Stimulated activated CD8-positive, alpha-beta memory T cell treated with anti-CD3 and anti-CD28 coated beads, Interleukin-7, amount 100 ng/mL, for 1 hour (primary cell): ENCODE results near the gene PGF.
A peak's percentile ranks its signal among the peaks of the same experiment; 100 is the strongest.

Experiments used
- DNase-seq, 2 donors: peaks; one replicate each; pipeline ENCODE4 v3.0.0-alpha.2; 2020; ENCODE audit warnings: low read depth in 2 of 2

Gene PGF

DNA sequence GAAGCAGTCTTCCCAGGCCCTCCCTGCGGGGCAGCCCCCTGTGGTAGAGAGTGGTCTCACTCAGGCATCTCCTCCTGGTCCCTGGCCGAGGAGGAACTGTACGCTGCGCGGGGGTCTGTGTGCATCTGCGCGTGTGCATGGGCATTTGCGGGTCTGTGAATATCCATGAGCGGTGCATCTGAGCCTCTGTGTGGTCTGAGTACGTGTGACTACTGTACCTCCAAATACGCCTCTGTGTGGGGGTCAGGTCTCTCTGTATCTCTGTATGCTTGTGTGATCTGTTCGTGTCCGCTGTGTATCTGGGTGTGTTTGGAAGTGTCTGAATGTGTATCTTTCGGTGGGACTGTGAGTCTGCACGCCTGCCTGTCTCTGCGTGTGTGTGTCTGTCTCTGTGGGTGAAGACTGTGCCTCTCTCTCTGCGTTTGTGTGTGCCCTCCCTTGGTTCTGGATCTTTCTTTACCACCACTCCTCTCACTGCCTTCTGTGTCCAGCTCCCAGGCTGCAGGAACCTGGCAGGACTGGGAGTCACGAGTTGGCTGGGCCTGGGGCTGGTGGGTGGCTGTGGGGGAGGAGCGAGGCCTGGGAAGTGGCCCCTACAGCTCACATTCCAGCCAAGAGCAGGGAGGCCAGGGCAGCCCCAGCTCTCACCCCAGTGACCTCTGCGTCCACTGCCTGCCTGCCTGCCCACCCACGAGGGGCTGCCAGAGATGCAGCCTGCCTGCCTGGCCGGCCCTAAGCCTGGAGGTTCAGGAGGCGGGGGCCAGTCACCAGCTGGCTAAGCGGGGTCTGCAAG, 1.1 kb upstream of the PGF start:
- no peak for DNase-seq

DNA sequence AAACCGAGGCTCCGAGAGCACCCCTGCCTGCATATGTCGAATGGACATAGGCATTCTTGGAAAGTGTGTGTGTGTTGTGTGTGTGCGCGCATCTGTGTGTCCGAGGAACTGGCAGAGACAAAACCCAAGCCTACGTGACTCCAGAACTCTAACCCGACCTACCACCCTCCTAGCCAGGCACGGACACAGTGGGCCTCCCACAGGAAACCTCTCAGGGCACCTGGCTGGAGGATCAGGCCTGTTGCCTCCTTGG, 556 bp upstream of the PGF start:
- no peak for DNase-seq

DNA sequence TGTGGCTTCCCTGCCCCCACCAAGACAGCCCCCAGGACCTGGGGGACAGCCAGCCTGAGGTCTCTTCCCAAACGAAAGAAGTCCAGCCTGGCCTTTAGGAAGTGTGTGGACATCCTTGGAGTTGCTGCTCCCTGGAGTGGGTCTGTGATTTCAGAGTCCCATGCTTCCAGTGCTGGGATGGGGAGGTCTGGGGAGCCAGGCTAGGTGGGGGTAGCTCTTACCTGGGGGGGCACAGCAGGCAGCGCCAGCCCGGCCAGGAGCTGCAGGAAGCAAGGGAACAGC, 509 bp downstream of the PGF start:
- no peak for DNase-seq

DNA sequence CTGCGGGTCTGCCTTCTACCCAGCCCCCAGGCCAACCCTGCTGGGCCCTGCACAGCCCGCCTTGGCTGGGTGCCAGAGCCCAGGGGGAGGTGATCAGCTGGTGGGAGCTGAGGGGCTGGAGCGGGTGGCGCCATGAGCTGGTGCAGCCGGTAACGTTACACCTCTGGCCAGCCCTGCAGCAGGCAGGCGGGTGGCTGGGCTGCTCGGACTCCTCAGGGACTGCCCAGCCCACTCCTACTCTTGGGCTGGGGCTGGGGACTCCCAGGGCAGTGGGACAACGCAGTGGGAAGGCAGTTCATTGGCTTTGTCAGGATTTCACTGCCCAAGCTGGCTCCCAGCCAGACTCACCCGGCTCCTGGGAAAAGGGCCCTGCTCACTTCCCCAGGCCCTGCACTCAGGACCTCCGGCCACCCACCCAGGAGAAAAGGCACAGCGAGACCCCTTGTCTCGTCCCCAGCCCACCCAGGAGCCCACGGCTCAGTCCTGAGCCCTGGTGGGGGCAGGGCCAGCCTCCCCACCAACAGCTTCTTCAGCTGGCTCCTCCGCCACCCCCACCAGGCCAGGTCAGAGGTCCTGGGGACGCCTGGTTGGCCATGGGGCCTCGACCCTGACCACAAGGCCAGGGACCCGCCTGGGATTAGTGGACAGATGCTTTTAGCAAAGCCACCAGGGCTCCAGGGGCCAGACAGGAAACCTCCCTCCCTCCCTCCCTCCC, 1.0 kb downstream of the PGF start:
- DNase-seq, result no peak

DNA sequence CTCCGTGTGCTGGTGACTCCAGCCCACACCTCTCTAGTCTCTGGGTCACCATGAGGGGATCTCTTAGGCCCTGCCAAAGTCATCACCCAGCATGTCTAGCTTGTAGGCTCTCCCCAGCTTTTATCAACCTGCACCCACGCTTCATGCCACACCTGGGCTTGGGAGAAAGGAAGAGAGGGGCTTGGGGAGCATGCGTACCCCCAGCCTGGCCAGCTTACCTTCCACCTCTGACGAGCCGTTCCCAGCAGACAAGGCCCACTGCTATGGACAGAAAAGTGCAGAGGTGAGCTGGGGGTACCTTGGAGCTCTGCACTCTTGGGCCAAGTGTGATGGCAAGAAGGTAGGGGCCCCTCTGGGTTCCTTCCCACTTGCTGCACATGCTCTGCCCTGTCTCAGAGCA, 1.7 kb downstream of the PGF start:
- DNase-seq, result no peak

DNA sequence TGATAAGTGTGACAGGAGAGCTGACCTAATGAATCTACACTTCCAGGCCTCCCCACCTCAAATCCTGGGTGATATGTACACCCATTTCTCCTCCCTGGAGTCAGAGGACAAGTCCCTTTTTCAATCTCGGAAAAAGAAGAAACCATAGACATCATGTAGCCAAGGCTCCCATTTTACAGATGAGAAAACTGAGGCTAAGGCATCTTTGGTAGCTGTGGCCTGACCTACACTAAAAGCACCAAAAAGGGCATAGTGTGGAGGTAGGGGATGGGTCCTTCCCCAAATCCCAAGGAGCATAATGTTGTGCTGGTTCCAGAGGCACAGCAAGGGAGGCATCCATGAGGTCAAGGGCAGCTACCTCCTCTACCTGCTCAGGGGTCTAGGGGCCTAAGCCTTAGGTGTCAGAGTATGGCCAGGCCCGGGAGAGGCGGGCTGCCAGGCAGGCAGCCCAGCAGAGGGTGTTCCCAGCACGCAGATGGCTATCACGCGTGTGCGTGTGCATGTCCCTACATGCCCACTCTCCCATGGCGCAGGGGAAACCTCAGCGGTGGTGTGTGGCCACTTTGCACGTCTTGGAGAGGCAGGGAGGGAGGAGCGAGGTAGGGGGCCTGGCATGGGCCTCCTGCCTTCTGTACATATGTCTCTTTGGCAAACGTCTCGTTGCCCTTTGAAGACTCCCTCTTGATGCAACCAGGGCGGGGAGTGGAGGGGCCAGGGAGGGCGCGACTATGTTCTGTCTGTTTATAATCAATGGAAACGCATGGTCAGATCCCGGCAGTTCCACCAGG, 2.5 kb downstream of the PGF start:
- DNase-seq, result no peak

DNA sequence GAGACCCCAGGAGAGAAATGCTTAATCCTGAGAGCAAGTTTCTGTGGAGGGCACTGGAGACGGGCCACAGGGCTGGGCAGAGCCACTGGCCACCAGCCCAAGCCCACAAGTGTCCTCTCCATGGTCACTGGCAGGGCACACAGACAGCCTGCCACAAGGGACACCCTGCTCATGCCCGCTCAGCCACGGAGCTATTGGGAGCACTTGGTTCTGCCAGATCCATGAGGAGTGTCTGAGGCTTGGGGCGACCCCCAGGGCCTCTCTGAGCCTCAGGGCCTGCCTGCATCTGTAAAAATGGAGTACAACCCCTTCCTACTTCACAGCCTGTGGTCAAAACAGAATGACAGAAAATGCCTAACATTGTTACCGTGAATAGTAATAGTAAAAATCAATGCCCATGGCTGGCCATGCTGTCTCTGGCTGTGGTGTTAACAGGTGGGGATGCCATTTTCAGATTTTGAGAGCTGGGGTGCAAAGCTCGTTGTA, 3.2 kb downstream of the PGF start:
- DNase-seq, result no peak

DNA sequence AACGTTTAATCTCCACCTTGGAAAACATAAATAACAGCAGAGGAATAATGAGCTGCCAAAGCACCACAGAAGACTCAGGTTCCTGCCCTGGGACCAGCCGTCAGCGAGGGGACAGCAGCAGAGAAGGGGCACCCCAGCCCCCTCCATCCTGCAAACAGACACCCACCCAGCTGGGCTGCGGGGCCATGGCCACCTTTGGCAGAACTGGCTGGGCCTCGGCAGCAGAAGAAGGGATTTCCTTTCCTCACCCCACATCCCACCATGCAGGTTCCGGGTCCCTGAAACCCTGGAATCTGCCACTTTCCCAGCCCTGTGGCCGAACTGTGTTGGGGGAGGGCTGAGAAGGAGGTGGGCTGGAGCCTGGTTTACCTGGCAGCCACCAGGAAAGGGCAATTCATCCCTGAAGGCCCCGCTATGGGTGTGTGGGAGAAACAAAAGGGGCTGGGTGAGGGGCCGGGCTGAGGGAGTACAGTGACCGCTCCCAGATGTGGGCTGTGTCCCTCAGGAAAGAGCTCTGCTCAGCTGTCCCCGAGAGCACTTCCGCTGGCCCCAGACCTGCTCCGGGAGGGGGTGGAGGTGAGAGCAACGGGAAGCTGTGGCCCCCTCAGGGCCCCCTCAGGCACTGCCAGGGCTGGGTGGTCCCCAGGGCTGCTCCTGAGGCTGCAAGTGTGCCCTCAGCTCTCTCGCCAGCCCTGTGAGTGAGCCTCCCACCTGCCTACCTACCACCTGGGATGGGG, 3.8 kb downstream of the PGF start:
- no peak for DNase-seq

DNA sequence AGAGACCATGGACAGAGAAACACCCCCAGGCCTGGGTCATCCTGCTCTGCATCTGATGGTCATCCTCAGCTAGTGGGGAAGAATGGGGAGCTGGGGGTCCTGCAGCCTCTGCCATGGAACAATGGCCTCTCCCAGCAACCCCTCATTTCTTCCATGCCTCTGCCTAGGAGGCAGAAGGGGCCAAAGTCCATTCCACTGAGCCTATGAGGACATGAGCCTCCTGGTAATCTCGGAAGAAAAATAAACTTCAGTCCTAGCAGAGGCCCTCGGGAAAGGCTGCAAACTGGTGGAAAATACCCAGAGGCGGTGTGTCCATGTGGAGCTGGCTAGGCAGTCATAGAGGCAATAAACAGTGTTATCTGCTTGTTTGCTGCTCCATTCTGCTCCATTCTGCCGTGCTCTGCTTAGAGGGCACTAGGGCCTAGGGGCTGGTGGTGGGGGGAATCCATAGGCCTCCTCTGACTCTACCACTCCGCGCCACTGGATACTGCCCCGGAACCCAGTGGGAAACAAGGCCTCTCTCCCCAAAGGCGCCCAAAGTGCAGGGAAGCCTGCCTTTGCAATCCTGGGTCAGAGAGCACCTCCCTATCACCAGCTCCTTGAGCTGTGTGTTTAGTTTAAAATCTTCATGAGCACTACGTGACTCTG, 4.5 kb downstream of the PGF start:
- DNase-seq, result no peak

DNA sequence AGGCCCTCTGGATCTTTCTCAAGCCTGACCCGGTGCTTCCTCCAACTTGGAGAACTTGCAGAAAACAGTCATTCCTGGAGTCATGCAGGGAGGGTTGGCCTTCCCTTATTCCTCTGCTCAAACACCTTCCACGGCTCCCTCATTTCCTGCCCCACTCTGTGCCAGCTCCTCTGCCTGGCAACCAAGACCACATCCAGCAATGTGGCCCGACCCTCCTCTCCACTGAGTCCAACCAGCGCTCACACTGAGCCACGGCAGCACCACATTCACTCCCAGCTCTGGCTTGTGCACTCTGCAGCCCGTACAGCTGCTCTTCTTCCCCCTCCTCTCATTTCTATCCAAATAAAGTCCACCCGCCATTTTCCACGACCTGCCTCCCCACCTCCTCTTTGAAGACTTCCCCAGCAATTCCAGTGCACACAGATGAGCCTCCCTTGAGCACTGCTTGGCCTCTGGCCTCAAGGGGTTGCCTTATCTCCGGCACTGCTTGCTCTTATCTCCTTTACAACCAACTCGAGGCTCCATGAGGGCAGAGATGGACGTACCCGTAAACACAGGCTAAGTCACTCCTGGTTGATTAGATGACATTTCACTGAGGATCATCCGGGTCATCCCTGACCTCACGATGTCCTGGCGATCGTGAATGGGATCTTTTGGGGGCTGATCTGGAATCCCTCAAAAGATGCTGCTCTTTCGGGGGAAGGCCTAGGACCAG, 5.4 kb downstream of the PGF start:
- no peak for DNase-seq

DNA sequence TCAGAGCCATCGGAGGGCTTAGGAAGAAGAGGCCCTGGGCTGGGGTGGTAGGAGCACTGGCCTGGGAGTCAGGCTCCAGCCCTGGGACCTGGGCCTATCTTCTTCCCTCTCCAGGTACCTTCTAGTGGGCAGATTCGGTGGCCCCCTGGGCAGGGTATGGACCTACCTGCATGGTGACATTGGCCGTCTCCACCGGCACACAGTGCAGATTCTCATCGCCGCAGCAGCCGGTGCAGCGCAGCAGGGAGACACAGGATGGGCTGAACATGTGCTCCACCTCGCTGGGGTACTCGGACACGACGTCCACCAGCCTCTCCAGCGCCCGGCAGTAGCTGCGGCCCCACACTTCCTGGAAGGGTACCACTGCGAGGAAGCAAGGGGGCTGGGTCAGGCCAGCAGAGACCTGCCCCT, 6.2 kb downstream of the PGF start:
- no peak for DNase-seq

DNA sequence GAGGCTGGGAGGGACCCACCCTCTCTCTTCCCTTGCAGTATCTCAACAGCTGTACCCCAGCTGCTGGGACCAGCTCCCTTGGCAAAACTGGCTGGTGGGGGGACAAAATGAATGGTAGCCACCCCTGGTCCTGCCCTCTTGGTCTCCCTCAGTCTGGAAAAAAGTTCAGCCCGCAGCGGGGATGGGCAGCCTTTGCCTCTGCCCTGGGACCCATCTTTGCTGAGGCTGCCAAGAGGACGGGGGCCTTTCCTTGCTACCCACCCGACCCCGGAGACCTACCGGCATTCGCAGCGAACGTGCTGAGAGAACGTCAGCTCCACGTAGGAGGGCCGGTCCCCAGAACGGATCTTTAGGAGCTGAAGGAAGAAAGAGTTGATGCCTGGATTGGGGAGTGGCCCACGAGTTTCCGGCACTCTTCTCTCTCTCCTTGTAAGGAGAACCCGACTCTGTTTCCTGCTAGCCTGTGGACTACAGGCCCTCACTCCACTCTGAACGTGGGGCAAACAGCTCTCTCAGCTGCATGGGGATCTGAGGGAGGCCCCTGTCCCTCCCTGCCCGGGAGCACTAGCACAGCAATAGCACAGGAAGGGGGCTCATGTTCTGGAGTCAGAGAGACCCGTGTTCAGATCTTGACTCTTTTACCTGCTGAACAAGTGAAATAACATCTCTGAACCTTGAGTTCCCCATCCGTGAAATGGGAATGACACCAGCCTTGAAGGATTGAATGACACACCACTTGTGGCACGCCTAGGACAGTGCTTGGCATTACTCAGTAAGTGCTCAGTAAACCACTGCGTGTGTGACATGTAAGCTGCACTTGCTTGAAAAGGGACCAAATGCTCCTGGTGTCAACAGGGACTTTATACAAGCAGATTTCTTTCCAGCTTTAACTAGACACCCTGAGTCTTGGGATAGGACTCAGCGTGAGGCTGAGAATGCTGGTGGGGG, 6.9 kb downstream of the PGF start:
- DNase-seq, result no peak

DNA sequence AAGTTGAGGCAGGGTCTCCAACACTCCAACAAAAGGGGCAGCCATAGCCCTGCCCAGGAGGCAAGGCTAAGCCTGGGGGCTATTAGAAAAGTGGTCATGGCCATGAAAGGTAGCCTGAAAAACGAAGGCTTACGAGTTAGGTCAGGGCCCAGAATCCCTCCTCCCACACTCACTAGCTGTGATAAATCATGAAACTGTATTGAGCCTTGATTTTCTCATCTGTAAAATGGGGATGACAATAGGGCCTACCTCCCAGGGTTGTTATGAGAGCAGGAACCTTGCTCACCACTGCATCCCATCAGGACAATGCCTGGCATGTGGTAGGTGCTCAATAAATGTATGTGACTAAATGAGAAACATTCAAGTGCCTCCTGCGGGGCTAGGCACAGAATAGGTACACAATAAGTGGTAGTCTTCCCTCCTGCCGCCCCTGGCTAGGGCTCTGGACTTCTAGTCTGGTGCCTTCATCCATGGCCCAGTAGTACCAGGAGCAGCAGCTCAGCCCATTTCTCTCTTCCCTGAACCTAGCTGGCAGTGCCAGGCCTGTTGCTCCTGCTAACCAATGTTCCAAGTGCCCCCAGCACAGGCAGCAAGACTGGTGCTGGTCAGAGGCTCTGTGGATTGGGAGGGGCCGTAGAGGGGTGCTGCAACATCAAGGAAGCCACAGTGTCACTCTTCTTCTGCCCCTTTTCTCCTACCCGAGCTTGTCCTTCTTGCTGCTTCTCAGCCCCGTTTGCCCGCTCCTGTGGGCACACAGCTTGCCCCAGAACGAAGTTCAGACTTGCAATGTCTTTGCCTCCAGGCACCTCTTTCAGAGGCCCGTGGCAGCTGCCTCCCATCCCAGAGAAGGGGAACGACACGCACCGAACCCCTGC, 7.8 kb downstream of the PGF start:
- no peak for DNase-seq

DNA sequence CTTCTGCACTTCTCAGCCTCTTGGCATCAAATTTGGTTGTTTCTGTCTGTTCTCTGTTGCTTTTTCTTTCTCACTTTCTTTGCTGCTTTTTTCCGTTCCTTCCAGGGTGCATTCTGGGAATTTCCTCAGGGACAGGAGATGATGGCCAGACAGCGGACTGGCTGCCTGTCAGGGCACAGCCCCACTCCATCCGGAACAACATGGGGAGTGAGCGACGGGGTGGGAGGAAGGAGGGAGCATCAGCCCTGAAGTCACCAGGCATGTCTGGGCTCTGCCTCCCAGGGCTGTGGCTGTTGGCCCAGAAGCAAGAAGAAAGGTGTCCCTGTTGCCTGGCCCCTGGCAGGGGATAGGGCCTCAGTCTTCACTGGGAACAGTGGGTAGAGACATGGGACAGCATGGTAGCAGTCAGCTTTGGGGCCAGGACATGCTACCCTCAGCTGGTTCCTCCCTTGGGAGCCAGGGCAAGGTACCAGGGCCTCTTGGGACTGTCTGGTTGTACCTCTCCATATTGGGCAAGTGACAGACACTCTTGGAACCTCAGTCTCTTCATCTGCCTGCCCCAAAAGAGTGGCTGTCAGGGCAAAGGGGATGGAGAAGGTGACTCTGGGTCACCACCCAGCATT, 8.6 kb downstream of the PGF start:
- no peak for DNase-seq

DNA sequence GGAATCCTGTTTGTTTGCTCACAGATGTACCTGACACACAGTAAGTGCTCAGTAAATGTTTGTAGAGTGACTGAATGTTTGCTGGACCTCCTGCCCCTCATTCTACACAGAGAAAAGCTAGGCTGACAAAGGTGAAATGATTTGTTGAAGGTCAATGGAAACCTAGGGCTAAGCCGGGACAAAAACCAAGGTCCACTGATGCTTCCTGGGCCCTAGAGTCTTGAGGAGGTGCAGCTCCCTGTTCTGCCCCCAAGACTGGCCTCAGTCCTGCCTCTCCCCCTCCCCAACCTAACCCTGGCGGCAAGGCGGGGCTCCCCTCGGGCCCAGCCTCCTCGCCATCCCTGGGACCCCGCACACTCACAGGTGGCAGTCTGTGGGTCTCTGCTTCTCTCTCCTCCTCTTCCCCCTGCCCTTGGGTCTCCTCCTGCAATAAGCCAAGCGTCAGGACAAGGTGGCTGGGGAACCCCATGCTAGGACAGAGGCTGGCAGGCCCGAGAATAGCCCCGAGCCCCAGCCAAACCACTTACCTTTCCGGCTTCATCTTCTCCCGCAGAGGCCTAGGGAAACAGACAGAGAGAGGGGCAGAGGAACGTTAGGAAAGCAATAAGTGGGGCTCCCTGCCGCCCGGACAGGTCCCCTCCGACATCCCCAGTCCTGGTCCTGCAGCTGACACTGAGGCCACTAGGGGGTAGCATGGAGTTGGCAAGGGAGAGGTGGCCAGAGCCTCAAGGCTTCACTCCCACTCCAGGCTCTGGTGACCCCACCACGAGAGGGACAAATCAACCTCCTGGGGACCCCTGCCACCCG, 9.3 kb downstream of the PGF start:
- DNase-seq, result peak; percentile 34 to 59

DNA sequence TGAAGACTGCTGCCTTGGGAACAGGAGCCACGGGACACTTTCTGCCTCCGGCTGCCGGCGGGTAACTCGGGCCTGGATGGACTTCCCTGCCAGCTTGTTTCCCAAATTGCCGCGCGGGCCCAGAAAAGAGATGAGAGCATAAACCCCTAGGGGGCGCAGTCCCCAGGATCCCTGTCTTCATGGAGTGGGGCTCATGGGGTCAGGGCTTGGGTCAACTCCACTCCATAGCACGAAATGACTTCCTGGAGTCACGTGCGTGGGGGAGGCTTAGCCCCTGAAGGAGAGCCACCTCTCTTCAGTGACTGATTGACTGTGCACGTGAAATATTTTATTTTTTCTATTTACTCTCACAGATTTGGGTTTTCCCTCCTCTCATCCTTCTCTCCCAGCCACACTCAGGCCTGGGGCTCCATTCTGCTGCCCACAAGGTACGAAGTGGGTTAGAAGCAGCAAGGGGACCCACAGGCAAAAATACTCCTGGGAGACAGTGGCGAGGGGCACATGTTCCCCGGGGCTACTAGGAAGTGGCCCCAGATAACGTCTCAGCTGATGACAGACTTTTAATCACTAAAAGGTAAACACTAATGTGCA, 10.0 kb downstream of the PGF start:
- DNase-seq, result no peak

DNA sequence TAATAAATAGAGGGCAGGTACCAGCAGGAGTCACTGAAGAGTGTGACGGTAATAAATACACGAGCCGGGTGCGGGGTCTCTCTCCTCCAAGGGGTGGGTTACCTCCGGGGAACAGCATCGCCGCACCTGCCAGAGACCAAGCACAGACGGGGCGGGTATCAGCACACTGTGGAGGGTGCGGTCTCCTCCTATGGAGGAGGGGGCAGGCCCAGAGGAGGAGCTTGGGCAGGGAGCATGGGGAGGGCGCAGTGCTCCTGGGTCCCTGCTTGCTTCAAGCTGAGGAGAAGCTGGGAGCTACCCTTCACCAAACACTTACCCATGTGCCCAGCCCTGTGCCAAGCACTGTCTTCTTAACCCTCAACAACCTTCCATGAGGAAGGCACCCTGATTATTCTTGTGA, 12.8 kb downstream of the PGF start:
- no peak for DNase-seq
